SK-N-SH (cell line): ENCODE data around the gene KMT2C. TPM values are rescaled to one million over a fixed set of nuclear protein-coding genes. Genes with fewer than 3 reads are reported as not detected.
"Not testable (repeated sequence)": the region's sequence is repeated elsewhere in the genome, so short reads cannot be mapped to it uniquely, and the experiment has no call there.

ENCODE experiments used
- CTCF ChIA-PET: fragments of 300-600, 350-600 bp; formaldehyde crosslinking; extraction: SDS; loops from one replicate; lab custom pipeline; 2021; lab: Yijun Ruan, JAX
- POLR2A ChIA-PET: fragments of 350-600 bp; sonication (Branson Sonifier 250); formaldehyde crosslinking; extraction: SDS; loops from one replicate; lab custom pipeline; 2020; ENCODE audit warnings: antibody characterized with exemption, inconsistent platforms; lab: Yijun Ruan, JAX
- DNase-seq: peaks from one replicate; pipeline ENCODE4 v3.0.0; 2012
- H2AFZ ChIP-seq: fragments of 200-600 bp; sonication (generic); 2 replicates; pipeline ENCODE4 v1.8.1; 2016; ENCODE audit warnings: antibody characterized with exemption, mild to moderate bottlenecking, low read depth
- H3F3A ChIP-seq: fragments of 200-600 bp; sonication (generic); replicated peaks from 2 replicates; pipeline ENCODE3; 2016; ENCODE audit warnings: antibody characterized with exemption, mild to moderate bottlenecking; ENCODE audit not compliant: insufficient read depth
- H3K27ac ChIP-seq, 2 experiments: fragments of 200-500 bp in 1 of 2; fragments of 200-600 bp in 1 of 2; sonication (Bioruptor generic) in 1 of 2; sonication (generic), shearing (Covaris generic) in 1 of 2; 2 replicates each; pipeline versions ENCODE4 v1.5.1 to v1.6.1; 2014 to 2016; ENCODE audit warnings: low read depth in 2 of 2, inconsistent platforms in 1 of 2, low read length in 1 of 2, mild to moderate bottlenecking in 1 of 2, mixed read lengths in 1 of 2
- H3K27me3 ChIP-seq: fragments of 200-600 bp; sonication (generic), shearing (Covaris generic); 2 replicates; pipeline ENCODE4 v1.6.1; 2016; ENCODE audit warnings: mixed run types; ENCODE audit not compliant: insufficient read depth
- H3K36me3 ChIP-seq, 2 experiments: fragments of 200-500 bp in 1 of 2; fragments of 200-600 bp in 1 of 2; sonication (Bioruptor generic) in 1 of 2; sonication (generic) in 1 of 2; replicated peaks in 1 of 2; 2 replicates each; pipeline versions ENCODE3 to v1.5.1; 2014 to 2016; ENCODE audit warnings: low read length in 1 of 2, mild to moderate bottlenecking in 1 of 2; ENCODE audit not compliant: insufficient read depth in 2 of 2, control insufficient read depth in 1 of 2
- H3K4me1 ChIP-seq, 2 experiments: fragments of 200-500 bp in 1 of 2; fragments of 200-600 bp in 1 of 2; sonication (Bioruptor generic) in 1 of 2; sonication (generic), shearing (Covaris generic) in 1 of 2; 2 replicates each; pipeline versions ENCODE4 v1.5.1 to v1.6.1; 2014 to 2016; ENCODE audit warnings: low read depth in 1 of 2, low read length in 1 of 2, mixed run types in 1 of 2; ENCODE audit not compliant: insufficient read depth in 2 of 2, control insufficient read depth in 1 of 2
- H3K4me2 ChIP-seq: fragments of 200-600 bp; sonication (generic), shearing (Covaris generic); 2 replicates; pipeline ENCODE4 v1.6.1; 2017; ENCODE audit warnings: mixed run types
- H3K4me3 ChIP-seq, 2 experiments: fragments of 200-500 bp in 1 of 2; fragments of 200-600 bp in 1 of 2; sonication (Bioruptor generic) in 1 of 2; sonication (generic), shearing (Covaris generic) in 1 of 2; 2 replicates each; pipeline versions ENCODE4 v1.5.1 to v1.8.1; 2014 to 2016; ENCODE audit warnings: low read depth in 2 of 2, inconsistent platforms in 1 of 2, low read length in 1 of 2, mild to moderate bottlenecking in 1 of 2, mixed read lengths in 1 of 2, moderate library complexity in 1 of 2
- H3K79me2 ChIP-seq: fragments of 200-600 bp; sonication (generic); 2 replicates; pipeline ENCODE4 v1.8.1; 2017; ENCODE audit warnings: mild to moderate bottlenecking; ENCODE audit not compliant: insufficient read depth
- H3K9ac ChIP-seq: fragments of 200-600 bp; sonication (generic); 2 replicates; pipeline ENCODE4 v1.6.1; 2017; ENCODE audit warnings: mixed run types
- H3K9me2 ChIP-seq: fragments of 200-600 bp; sonication (generic); 2 replicates; pipeline ENCODE4 v1.6.1; 2017; ENCODE audit warnings: mixed run types
- H3K9me3 ChIP-seq: fragments of 200-600 bp; sonication (generic); 2 replicates; pipeline ENCODE4 v1.6.1; 2017; ENCODE audit warnings: mixed run types, mild to moderate bottlenecking, moderate library complexity
- H4K20me1 ChIP-seq: fragments of 200-600 bp; sonication (generic); 2 replicates; pipeline ENCODE4 v1.6.1; 2017; ENCODE audit warnings: mild to moderate bottlenecking, mixed run types; ENCODE audit not compliant: insufficient read depth
- CHD2 ChIP-seq: fragments of 150-350 bp; IDR thresholded peaks from 2 replicates; pipeline ENCODE4 v1.6.1; 2018; ENCODE audit warnings: low read length; ENCODE audit not compliant: partially characterized antibody
- ELF1 ChIP-seq: IDR thresholded peaks from 2 replicates; pipeline ENCODE4 v1.4.0; 2012
- IRF3 ChIP-seq: fragments of 150-350 bp; IDR thresholded peaks from 2 replicates; pipeline ENCODE4 v1.6.1; 2016; ENCODE audit warnings: mild to moderate bottlenecking, low read depth, low read length
- NFIC ChIP-seq: IDR thresholded peaks from 2 replicates; pipeline ENCODE4 v1.4.0; 2012; ENCODE audit warnings: borderline replicate concordance
- NRF1 ChIP-seq: IDR thresholded peaks from 2 replicates; pipeline ENCODE4 v1.6.1; 2012; ENCODE audit warnings: low read depth, mild to moderate bottlenecking, low read length
- PBX3 ChIP-seq: IDR thresholded peaks from 2 replicates; pipeline ENCODE4; 2012
- POLR2AphosphoS5 ChIP-seq: IDR thresholded peaks from 2 replicates; pipeline ENCODE4 v1.6.1; 2012; ENCODE audit warnings: low read depth, low read length
- RAD21 ChIP-seq: IDR thresholded peaks from 2 replicates; pipeline ENCODE4 v1.6.1; 2012; ENCODE audit warnings: mild to moderate bottlenecking, low read length
- RCOR1 ChIP-seq: fragments of 150-350 bp; IDR thresholded peaks from 2 replicates; pipeline ENCODE4 v1.6.1; 2017; ENCODE audit warnings: antibody characterized with exemption, low read length
- RFX5 ChIP-seq: IDR thresholded peaks from 2 replicates; pipeline ENCODE4 v1.6.1; 2012; ENCODE audit warnings: mild to moderate bottlenecking, improper control_type of control experiment, low read length
- ZBTB33 ChIP-seq: IDR thresholded peaks from 2 replicates; pipeline ENCODE4 v1.4.0; 2012; ENCODE audit warnings: low read depth, borderline replicate concordance
- WGBS: methylation state at CpG from one replicate; pipeline ENCODE4 v1.1.6; 2017; ENCODE audit warnings: low lambda C conversion rate; 5-methylcytosine and 5-hydroxymethylcytosine counted together
- polyA plus RNA-seq, 3 experiments: library from polyadenylated mRNA; depleted of rRNA; stranded (reverse); fragments of >200 nt; gene quantifications; 2 replicates each; pipeline ENCODE4 v1.2.3, GENCODE V29; 2012

KMT2C gene
- polyA plus RNA-seq, 1 of the 3 experiments (the other 2 are of a cell fraction) = 8.0 TPM

- Histone ChIP-seq H4K20me1 (peaks cover 90% of the 10 kb centered on the region), H3K9me2 (no peaks in the 10 kb centered on the region), H3K4me2 (no peak overlapping the region), H2AFZ (no peak overlapping the region), H3K27ac (no peak overlapping the region), H3K9me3 (no peaks in the 10 kb centered on the region), H3K27me3 (no peaks in the 10 kb centered on the region), H3K4me3 (no peak overlapping the region), H3K9ac (no peak overlapping the region), H3F3A (peaks cover 18% of the 10 kb centered on the region), H3K4me1 (peaks cover 11 to 22% of the 10 kb centered on the region in 2 experiments), H3K79me2 (peaks cover 97% of the 10 kb centered on the region), H3K36me3 (peaks cover 0 to 4% of the 10 kb centered on the region in 2 experiments)
- CTCF ChIA-PET = no interaction called here
- DNase-seq = no peak
- 94% methylated on average over 3 of the region's 3 CpGs for WGBS
- TF ChIP-seq CHD2 = no peak
- TF ChIP-seq NFIC = no peak
- TF ChIP-seq RCOR1 = no peak
- no peak for TF ChIP-seq POLR2AphosphoS5
- no peak for TF ChIP-seq ZBTB33
- TF ChIP-seq RFX5 = no peak
- no peak for TF ChIP-seq NRF1
- no peak for TF ChIP-seq RAD21
- TF ChIP-seq PBX3 = no peak
- TF ChIP-seq ELF1 = no peak
- no peak for TF ChIP-seq IRF3
- POLR2A ChIA-PET = no interaction called here
These were observed 4.9 kb downstream of the KMT2C start for GRCh38 chr7:152430854-152431253.

- H3K9ac ChIP-seq, DNase-seq, H3K27me3 ChIP-seq, H3K4me2 ChIP-seq, H2AFZ ChIP-seq, H3K36me3 ChIP-seq, H3K9me2 ChIP-seq, H3K9me3 ChIP-seq, H3K27ac ChIP-seq, H3K4me3 ChIP-seq, POLR2A ChIA-PET: not testable (repeated sequence)
- Histone ChIP-seq H3F3A (peaks cover 18% of the 10 kb centered on the region), H3K4me1 (peaks cover 11 to 22% of the 10 kb centered on the region in 2 experiments), H4K20me1 (peaks cover 98% of the 10 kb centered on the region), H3K79me2 (peaks cover 100% of the 10 kb centered on the region)
- CTCF ChIA-PET = interaction anchor here (1.2 to 1.6 kb wide), 2 partner anchors 36 to 88 kb away, joined by 3 to 5 read pairs; no protein-coding TSS in a partner anchor
- WGBS = 90% methylated on average over 5 of the region's 5 CpGs
These were observed 5.7 kb downstream of the KMT2C start for GRCh38 chr7:152430118-152430517.
